ENCODE measurements around the gene UBE2G2.
A peak's percentile ranks its signal among the peaks of the same experiment; 100 is the strongest.

UBE2G2 gene

GRCh38 chr21:44846485-44847260 is 45.1 kb upstream of the UBE2G2 start:
- no peak for TF ChIP-seq CTCF (IDR thresholded peaks at IDR 0.05; ENCODE audit: low read depth, low read length)
- no peak for DNase-seq (ENCODE audit: extremely low read depth, low read depth)

DNA sequence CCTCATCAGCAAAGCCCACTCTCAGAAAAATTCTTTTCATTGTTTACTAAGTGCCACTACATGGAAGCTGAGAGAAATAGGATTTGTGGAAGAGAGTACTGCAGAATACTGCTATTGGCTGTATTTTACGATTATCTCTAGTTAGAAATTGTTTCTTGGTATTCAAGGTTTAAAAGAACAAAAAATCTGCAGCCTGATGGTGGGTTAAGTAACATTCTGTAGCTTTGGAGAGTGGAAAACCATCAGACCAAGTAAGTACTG is 44.5 kb upstream of the UBE2G2 start:
- TF ChIP-seq CTCF (IDR thresholded peaks at IDR 0.05; ENCODE audit: low read depth, low read length) = no peak
- no peak for DNase-seq (ENCODE audit: extremely low read depth, low read depth)

DNA sequence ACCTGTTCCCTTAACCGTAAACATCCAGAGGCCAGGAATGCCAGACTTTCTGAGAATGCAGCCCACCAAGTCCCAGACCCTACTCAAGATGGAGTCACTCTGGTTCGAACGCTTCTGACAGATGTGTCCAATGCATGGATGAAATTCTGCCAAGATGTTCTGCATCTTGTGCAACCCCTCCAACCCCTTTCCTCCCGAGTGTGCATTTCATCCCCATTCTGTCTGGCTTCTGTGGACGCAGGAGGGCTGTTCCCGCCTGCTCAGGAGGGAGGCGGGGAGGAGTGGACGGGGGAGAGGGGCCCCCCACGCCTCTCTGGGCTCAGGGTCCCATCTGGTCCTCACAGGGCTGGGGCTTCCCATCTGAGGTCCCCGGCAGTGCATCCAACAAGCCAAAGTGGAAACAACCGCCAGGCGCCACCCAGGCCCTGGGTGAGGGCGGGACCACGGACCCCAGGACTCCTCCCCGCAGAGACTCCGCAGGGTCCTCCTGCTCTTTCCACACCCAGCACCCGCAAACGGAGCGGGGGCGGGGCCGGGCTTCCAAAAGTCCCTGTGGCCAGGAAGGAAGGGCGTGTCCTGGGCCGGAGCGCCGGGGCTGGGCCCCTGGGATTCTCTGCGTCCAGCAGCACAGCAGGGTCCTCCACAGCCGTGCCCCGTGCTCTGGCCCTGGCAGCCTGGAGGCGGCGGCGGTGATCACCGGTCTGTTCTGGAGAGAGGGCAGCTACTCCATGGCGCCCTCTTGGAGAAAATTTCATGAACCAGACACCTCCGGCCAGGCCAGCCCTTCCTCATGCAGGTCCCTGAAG is 44.0 kb upstream of the UBE2G2 start:
- no peak for DNase-seq (ENCODE audit: extremely low read depth, low read depth)
- peak; percentile 48 for TF ChIP-seq CTCF (IDR thresholded peaks at IDR 0.05; ENCODE audit: low read depth, low read length)

DNA sequence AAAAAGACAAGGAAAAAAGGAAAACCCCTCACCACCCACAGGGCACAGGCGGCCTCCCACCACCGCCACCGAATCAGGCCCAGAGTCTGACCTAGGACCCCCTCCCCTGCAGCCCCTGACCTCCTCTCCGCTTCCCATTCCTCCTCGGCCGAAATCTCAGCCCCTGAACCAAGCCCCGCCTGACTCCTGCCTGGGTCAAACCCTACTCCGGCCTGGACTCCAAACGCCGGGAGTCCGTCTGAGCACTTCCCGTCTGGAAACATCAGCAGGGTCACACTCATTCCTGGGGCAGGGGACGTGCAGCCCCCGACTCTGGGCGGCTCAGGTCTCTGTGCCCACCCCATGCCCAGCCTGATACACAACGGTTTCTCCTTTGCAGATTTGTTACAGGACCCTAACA is 42.6 kb upstream of the UBE2G2 start:
- no peak for TF ChIP-seq CTCF (IDR thresholded peaks at IDR 0.05; ENCODE audit: low read depth, low read length)
- no peak for DNase-seq (ENCODE audit: extremely low read depth, low read depth)

DNA sequence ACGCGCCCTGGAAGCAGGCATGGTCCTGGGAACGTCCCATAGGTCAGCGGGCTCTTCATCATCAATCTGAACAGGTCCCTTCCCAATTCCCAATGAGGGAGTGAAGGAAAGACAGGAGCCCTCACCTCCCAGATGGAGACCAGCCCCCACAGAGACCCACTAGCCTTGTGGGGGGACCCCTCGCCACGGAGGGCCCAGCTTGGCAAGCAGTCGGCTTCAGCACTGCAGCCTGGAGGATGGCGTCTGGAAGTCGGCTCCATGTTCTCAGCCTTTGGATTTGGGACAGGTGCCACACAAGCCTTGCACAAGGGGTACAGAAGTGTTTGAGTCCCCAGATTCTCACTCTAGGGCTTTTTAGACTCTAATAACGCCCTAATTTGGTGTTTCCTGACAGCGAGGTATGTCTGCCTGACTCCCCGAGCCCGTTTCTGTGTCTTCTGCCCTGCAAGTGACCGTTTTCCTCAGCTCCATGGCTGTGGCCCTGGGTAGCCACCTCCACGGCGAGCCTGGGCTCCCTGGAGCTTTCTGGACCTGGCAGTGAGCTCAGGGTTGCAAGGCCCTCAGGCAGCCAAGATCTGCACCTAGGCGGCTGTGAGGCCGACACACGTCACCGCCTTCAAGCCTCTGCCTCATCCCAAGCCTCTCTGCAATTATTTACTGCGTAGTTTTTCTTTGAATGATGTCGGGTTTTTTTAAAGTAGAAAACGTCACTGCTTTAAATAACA is 41.3 kb upstream of the UBE2G2 start:
- TF ChIP-seq CTCF (IDR thresholded peaks at IDR 0.05; ENCODE audit: low read depth, low read length) = no peak
- no peak for DNase-seq (ENCODE audit: extremely low read depth, low read depth)

DNA sequence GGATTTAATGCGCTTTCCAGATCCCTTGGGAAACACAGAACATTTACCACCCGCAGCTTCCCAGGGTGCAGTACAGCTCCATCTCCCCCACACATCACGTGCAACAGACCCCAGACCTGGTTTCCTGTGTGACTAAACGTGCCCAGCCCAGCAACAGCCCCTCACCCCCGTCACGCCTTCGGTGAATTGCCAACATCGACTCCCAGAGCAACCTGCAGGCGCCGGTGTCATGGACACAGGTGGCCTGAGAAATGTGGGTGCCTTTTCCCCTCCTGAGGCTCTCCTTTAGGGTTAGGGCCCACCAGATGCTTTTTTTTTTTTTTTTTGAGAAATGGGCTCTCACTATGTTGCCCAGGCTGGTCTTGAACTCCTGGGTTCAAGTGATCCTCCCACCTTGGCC is 40.5 kb upstream of the UBE2G2 start:
- no peak for TF ChIP-seq CTCF (IDR thresholded peaks at IDR 0.05; ENCODE audit: low read depth, low read length)
- no peak for DNase-seq (ENCODE audit: extremely low read depth, low read depth)

GRCh38 chr21:44840771-44841170 is 39.2 kb upstream of the UBE2G2 start:
- TF ChIP-seq CTCF (IDR thresholded peaks at IDR 0.05; ENCODE audit: low read depth, low read length) = no peak
- no peak for DNase-seq (ENCODE audit: extremely low read depth, low read depth)

All from AG09319 (cell line).